ENCODE data around the gene CAPNS1.

DNA sequence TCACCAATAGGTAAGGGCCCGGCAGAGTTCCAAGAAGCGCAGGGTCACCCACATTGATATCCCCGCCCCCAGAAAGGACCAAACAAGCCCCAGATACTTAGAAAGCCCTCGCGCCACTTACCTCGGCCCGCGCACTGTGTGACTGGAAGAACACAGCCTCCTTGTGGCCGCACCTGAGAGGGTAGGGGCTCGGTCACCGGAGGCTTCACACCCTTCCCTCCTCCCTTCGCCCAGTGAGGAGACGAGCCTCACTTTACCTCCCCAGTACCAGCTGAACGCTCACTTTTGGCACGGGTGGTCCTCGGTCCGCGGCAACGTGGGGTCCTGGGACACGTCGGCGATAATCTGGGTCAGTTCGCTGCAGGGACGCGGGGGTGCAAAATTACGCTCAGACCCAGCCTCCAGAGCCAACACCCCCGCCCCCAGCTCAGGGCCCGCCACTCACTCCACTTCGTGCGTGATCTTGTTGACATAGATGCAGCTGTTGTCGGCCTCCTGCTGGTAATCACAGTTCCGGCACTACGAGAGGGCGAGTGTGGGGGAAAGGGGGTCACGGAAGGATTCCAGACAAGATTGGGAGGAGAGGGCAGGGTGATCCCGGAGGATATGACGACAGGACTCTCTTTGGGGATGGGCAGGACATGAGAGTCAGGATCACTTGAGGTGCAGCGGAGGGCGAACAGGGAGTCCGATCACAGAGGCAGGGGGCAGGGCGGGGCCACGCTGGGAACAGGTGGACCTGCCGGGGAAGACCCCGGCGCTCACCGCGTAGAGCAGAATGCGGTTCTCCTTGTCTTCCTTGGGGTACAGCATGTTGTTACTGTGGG is 25.8 kb upstream of the CAPNS1 start:
- TF ChIP-seq TCF4 (CRISPR knock-in tag; IDR thresholded peaks at IDR 0.05; ENCODE audit: borderline replicate concordance) (no peak), PPARA (CRISPR knock-in tag; IDR thresholded peaks at IDR 0.05; ENCODE audit: borderline replicate concordance) (no peak), TOX (CRISPR knock-in tag; IDR thresholded peaks at IDR 0.05; ENCODE audit: borderline replicate concordance) (no peak), RARB (CRISPR knock-in tag; IDR thresholded peaks at IDR 0.05) (no peak), ZNF70 (CRISPR knock-in tag; IDR thresholded peaks at IDR 0.05) (no peak), ZFP3 (CRISPR knock-in tag; IDR thresholded peaks at IDR 0.05) (no peak), SNAI2 (CRISPR knock-in tag; IDR thresholded peaks at IDR 0.05) (no peak), ZC3H10 (CRISPR knock-in tag; IDR thresholded peaks at IDR 0.05) (no peak)
- TF ChIP-seq, protein P1, sequence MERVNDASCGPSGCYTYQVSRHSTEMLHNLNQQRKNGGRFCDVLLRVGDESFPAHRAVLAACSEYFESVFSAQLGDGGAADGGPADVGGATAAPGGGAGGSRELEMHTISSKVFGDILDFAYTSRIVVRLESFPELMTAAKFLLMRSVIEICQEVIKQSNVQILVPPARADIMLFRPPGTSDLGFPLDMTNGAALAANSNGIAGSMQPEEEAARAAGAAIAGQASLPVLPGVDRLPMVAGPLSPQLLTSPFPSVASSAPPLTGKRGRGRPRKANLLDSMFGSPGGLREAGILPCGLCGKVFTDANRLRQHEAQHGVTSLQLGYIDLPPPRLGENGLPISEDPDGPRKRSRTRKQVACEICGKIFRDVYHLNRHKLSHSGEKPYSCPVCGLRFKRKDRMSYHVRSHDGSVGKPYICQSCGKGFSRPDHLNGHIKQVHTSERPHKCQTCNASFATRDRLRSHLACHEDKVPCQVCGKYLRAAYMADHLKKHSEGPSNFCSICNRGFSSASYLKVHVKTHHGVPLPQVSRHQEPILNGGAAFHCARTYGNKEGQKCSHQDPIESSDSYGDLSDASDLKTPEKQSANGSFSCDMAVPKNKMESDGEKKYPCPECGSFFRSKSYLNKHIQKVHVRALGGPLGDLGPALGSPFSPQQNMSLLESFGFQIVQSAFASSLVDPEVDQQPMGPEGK (CRISPR knock-in tag; IDR thresholded peaks at IDR 0.05; ENCODE audit: borderline replicate concordance), result no peak
- TF ChIP-seq, protein P2, sequence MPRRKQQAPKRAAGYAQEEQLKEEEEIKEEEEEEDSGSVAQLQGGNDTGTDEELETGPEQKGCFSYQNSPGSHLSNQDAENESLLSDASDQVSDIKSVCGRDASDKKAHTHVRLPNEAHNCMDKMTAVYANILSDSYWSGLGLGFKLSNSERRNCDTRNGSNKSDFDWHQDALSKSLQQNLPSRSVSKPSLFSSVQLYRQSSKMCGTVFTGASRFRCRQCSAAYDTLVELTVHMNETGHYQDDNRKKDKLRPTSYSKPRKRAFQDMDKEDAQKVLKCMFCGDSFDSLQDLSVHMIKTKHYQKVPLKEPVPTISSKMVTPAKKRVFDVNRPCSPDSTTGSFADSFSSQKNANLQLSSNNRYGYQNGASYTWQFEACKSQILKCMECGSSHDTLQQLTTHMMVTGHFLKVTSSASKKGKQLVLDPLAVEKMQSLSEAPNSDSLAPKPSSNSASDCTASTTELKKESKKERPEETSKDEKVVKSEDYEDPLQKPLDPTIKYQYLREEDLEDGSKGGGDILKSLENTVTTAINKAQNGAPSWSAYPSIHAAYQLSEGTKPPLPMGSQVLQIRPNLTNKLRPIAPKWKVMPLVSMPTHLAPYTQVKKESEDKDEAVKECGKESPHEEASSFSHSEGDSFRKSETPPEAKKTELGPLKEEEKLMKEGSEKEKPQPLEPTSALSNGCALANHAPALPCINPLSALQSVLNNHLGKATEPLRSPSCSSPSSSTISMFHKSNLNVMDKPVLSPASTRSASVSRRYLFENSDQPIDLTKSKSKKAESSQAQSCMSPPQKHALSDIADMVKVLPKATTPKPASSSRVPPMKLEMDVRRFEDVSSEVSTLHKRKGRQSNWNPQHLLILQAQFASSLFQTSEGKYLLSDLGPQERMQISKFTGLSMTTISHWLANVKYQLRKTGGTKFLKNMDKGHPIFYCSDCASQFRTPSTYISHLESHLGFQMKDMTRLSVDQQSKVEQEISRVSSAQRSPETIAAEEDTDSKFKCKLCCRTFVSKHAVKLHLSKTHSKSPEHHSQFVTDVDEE (CRISPR knock-in tag; IDR thresholded peaks at IDR 0.05), result no peak
- TF ChIP-seq, protein P3, sequence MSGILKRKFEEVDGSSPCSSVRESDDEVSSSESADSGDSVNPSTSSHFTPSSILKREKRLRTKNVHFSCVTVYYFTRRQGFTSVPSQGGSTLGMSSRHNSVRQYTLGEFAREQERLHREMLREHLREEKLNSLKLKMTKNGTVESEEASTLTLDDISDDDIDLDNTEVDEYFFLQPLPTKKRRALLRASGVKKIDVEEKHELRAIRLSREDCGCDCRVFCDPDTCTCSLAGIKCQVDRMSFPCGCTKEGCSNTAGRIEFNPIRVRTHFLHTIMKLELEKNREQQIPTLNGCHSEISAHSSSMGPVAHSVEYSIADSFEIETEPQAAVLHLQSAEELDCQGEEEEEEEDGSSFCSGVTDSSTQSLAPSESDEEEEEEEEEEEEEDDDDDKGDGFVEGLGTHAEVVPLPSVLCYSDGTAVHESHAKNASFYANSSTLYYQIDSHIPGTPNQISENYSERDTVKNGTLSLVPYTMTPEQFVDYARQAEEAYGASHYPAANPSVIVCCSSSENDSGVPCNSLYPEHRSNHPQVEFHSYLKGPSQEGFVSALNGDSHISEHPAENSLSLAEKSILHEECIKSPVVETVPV (CRISPR knock-in tag; IDR thresholded peaks at IDR 0.05), result no peak

All from SK-N-SH treated with all-trans-retinoic acid at 6 μM for 48 hours (cell line).